DOHH2 (cell line): ENCODE measurements around the gene SRRM1.

Experiments used
- H3F3A ChIP-seq: fragments of 200-600 bp; sonication (generic), shearing (Covaris generic); 2 replicates; pipeline ENCODE4 v1.6.0; 2016; ENCODE audit warnings: antibody characterized with exemption, mild to moderate bottlenecking; ENCODE audit not compliant: control insufficient read depth, insufficient read depth
- H3K27ac ChIP-seq: fragments of 200-600 bp; sonication (generic); 2 replicates; pipeline ENCODE4 v1.5.1; 2014; ENCODE audit warnings: low read depth, mild to moderate bottlenecking, low read length, moderate library complexity
- H3K27me3 ChIP-seq: fragments of 200-600 bp; sonication (generic); 2 replicates; pipeline ENCODE4 v1.6.1; 2014; ENCODE audit warnings: mild to moderate bottlenecking, low read length, mixed read lengths; ENCODE audit not compliant: control insufficient read depth
- H3K36me3 ChIP-seq: fragments of 200-600 bp; sonication (generic); 2 replicates; pipeline ENCODE4 v1.6.1; 2014; ENCODE audit warnings: mild to moderate bottlenecking, low read length, moderate library complexity, mixed read lengths; ENCODE audit not compliant: control insufficient read depth
- H3K4me1 ChIP-seq: fragments of 200-600 bp; sonication (generic); 2 replicates; pipeline ENCODE4 v1.6.1; 2014; ENCODE audit warnings: mild to moderate bottlenecking, low read length, mixed read lengths; ENCODE audit not compliant: control insufficient read depth
- H3K4me2 ChIP-seq: fragments of 200-600 bp; sonication (generic); 2 replicates; pipeline ENCODE4 v1.6.0; 2014; ENCODE audit warnings: mild to moderate bottlenecking, low read length, moderate library complexity
- H3K4me3 ChIP-seq: fragments of 200-600 bp; sonication (generic); 2 replicates; pipeline ENCODE4 v1.5.1; 2014; ENCODE audit warnings: mild to moderate bottlenecking, low read length, mixed read lengths
- H3K79me2 ChIP-seq: fragments of 200-600 bp; sonication (generic); 2 replicates; pipeline ENCODE4 v1.6.1; 2014; ENCODE audit warnings: mild to moderate bottlenecking, low read length, mixed read lengths; ENCODE audit not compliant: control insufficient read depth
- H3K9me2 ChIP-seq: fragments of 200-600 bp; sonication (generic); replicated peaks from 2 replicates; pipeline ENCODE4 v1.6.1; 2014; ENCODE audit warnings: mild to moderate bottlenecking, low read length, mixed read lengths; ENCODE audit not compliant: control insufficient read depth
- H3K9me3 ChIP-seq: fragments of 200-600 bp; sonication (generic); 2 replicates; pipeline ENCODE4 v1.6.1; 2014; ENCODE audit warnings: antibody characterized with exemption, low read length, mixed read lengths; ENCODE audit not compliant: control insufficient read depth, insufficient read depth
- H4K20me1 ChIP-seq: fragments of 200-600 bp; sonication (generic); 2 replicates; pipeline ENCODE4 v1.6.0; 2014; ENCODE audit warnings: low read depth, mild to moderate bottlenecking, antibody characterized with exemption, low read length, moderate library complexity; ENCODE audit not compliant: control insufficient read depth, insufficient read depth
- EZH2phosphoT487 ChIP-seq: fragments of 200-600 bp; sonication (generic); IDR thresholded peaks from 2 replicates; pipeline ENCODE4 v1.6.1; 2017; ENCODE audit warnings: borderline replicate concordance, mild to moderate bottlenecking, antibody characterized with exemption, low read length, moderate library complexity, mixed read lengths
- TF ChIP-seq, protein P1 (sequence below): fragments of 200-600 bp; sonication (generic); IDR thresholded peaks from one replicate; pipeline ENCODE4 v1.5.1; 2014; ENCODE audit warnings: antibody characterized with exemption, mild to moderate bottlenecking, low read depth, low read length; ENCODE audit not compliant: poor library complexity, severe bottlenecking

SRRM1 gene

GRCh38 chr1:24648919-24649318 is 5.8 kb downstream of the SRRM1 start:
- Histone ChIP-seq H3K79me2 (peaks cover 91% of the 10 kb centered on the region), H3K4me1 (peaks cover 15% of the 10 kb centered on the region), H3F3A (peaks cover 16% of the 10 kb centered on the region), H3K27me3 (no peaks in the 10 kb centered on the region), H3K27ac (no peak overlapping the region), H3K9me2 (no peaks in the 10 kb centered on the region), H3K4me2 (no peak overlapping the region), H3K9me3 (no peaks in the 10 kb centered on the region), H4K20me1 (peaks cover 27% of the 10 kb centered on the region), H3K36me3 (peaks cover 98% of the 10 kb centered on the region), H3K4me3 (no peak overlapping the region)
- TF ChIP-seq, protein P1, sequence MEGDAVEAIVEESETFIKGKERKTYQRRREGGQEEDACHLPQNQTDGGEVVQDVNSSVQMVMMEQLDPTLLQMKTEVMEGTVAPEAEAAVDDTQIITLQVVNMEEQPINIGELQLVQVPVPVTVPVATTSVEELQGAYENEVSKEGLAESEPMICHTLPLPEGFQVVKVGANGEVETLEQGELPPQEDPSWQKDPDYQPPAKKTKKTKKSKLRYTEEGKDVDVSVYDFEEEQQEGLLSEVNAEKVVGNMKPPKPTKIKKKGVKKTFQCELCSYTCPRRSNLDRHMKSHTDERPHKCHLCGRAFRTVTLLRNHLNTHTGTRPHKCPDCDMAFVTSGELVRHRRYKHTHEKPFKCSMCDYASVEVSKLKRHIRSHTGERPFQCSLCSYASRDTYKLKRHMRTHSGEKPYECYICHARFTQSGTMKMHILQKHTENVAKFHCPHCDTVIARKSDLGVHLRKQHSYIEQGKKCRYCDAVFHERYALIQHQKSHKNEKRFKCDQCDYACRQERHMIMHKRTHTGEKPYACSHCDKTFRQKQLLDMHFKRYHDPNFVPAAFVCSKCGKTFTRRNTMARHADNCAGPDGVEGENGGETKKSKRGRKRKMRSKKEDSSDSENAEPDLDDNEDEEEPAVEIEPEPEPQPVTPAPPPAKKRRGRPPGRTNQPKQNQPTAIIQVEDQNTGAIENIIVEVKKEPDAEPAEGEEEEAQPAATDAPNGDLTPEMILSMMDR, result no peak
- TF ChIP-seq EZH2phosphoT487, result no peak

DNA sequence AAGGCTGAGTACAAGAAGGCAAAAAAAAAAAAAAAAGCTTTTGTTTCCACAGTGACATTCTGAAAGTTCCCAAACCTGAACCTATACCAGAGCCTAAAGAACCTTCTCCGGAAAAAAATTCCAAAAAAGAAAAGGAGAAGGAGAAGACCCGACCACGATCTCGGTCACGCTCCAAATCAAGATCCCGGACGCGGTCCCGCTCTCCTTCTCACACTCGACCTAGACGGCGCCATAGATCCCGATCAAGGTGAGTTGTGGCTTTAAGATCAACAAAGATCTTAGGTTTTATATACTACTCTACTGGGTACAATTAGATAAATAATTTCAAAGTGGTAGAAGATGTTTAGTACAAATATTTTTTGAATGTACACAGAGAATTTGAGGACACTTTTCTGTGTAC is 9.3 kb downstream of the SRRM1 start:
- Histone ChIP-seq H3K27me3 (no peaks in the 10 kb centered on the region), H3K4me2 (no peak overlapping the region), H3K79me2 (peaks cover 91% of the 10 kb centered on the region), H3K9me3 (no peaks in the 10 kb centered on the region), H3K36me3 (peaks cover 98% of the 10 kb centered on the region), H3K9me2 (no peaks in the 10 kb centered on the region), H4K20me1 (peaks cover 14% of the 10 kb centered on the region), H3K4me1 (no peaks in the 10 kb centered on the region), H3K27ac (no peak overlapping the region), H3F3A (peaks cover 17% of the 10 kb centered on the region), H3K4me3 (no peak overlapping the region)
- no peak for TF ChIP-seq EZH2phosphoT487
- TF ChIP-seq, protein P1, result no peak

GRCh38 chr1:24654010-24654409 is 10.9 kb downstream of the SRRM1 start:
- peaks cover 13% of the 10 kb centered on the region; the same call in 1 of the 2 replicates for H3F3A ChIP-seq
- no peak for TF ChIP-seq EZH2phosphoT487
- TF ChIP-seq, protein P1, result no peak

DNA sequence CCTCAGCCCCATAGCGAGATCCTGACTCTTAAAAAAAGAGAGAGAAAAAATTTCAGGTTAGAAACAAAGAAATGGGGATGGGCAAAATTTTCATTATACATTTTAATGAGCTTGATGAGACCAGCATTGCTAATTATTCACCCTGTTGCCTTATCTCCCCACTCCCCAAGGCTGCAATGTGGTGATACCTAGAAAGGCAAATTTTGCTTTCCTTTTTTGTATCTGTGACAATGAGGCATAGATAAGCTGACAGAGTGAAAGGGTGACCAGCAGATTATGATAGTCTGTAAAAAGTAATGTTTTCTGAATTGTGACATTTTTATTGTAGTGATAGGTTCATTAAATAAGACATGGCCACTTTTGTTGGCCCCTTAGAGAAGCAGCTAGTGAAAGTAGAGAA is 12.9 kb downstream of the SRRM1 start:
- Histone ChIP-seq H3K27me3 (no peaks in the 10 kb centered on the region), H3K27ac (no peak overlapping the region), H3K4me1 (no peaks in the 10 kb centered on the region), H3K4me2 (no peak overlapping the region), H3K79me2 (peaks cover 91% of the 10 kb centered on the region), H3K36me3 (peaks cover 97% of the 10 kb centered on the region), H3F3A (peaks cover 20% of the 10 kb centered on the region), H3K9me3 (no peaks in the 10 kb centered on the region), H3K4me3 (no peak overlapping the region), H4K20me1 (peaks cover 13% of the 10 kb centered on the region; the same call in 1 of the 2 replicates), H3K9me2 (no peaks in the 10 kb centered on the region)
- TF ChIP-seq, protein P1, result no peak
- no peak for TF ChIP-seq EZH2phosphoT487

More at GRCh38 chr1:24654010-24654409, 10.9 kb downstream of the SRRM1 start:
- H3K9me2 ChIP-seq, result no peaks in the 10 kb centered on the region
- peaks cover 91% of the 10 kb centered on the region for H3K79me2 ChIP-seq
- H3K27ac ChIP-seq, result no peak overlapping the region
- H3K4me2 ChIP-seq, result no peak overlapping the region
- no peaks in the 10 kb centered on the region for H3K4me1 ChIP-seq
- no peaks in the 10 kb centered on the region for H3K27me3 ChIP-seq
- H3K9me3 ChIP-seq, result no peaks in the 10 kb centered on the region
- H3K4me3 ChIP-seq, result no peak overlapping the region
- H3K36me3 ChIP-seq, result peaks cover 97% of the 10 kb centered on the region
- peaks cover 16% of the 10 kb centered on the region for H4K20me1 ChIP-seq
